HG02642 (cell line): ENCODE measurements around the gene MTUS2.

Experiments used
- ATAC-seq: cut with Tn5 transposase; IDR thresholded peaks from one replicate; pipeline ENCODE4 v1.9.1; 2021; ENCODE audit warnings: mild to moderate bottlenecking; ENCODE audit not compliant: unreplicated experiment, poor library complexity

Gene MTUS2

DNA sequence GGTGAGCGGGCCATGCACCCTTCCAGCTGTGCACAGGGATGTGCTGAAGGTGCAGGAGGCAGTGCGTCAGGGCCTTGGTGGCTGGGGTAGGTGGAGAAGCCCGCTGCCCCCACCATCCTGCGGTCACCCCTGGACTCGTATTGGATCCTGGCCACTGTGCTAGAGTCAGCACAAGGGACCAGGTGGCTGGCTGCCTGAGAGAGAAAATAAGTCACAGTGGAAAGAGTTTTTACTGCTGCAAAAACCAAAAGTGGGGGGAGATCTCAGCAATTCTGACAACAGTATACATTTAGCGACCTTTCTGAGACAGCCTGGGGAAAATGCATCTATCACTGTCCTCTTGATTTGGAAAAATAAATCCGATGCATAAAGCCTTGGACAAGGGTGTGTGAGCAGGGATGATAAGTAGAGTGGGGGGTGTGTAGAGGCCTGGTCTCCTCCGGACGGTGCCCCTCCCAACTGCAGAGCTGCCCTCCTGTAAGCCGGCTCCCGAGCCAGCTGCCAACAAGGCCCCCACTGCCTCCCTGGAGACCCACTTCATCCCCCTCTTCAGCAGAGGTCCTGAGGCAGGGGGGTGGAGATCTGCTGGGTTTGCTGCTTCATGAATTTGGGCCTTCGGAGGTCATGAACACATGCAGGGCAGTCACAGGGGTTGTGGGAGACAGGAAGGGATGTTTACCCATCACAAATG lies 691.1 kb downstream of the MTUS2 start:
- no peak for ATAC-seq

DNA sequence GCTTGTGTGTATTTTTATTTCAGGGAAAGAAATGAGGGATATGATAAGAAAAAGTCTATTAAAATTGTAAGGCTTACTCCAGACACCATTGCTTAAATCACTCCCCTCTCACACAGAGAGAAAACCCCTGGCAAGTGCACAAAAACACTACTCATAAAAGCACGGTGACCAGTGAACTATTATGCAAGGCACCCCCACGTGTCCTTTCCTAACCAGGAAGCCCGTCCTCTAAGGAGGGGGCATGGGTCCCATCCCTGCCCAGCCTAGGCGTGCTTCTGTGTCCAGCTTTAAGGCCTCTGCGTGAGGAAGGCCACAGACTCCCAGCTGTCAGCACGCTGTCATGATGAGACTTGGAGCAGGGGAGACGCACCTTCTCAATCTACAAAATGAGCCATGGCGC lies 691.8 kb downstream of the MTUS2 start:
- ATAC-seq: no peak

DNA sequence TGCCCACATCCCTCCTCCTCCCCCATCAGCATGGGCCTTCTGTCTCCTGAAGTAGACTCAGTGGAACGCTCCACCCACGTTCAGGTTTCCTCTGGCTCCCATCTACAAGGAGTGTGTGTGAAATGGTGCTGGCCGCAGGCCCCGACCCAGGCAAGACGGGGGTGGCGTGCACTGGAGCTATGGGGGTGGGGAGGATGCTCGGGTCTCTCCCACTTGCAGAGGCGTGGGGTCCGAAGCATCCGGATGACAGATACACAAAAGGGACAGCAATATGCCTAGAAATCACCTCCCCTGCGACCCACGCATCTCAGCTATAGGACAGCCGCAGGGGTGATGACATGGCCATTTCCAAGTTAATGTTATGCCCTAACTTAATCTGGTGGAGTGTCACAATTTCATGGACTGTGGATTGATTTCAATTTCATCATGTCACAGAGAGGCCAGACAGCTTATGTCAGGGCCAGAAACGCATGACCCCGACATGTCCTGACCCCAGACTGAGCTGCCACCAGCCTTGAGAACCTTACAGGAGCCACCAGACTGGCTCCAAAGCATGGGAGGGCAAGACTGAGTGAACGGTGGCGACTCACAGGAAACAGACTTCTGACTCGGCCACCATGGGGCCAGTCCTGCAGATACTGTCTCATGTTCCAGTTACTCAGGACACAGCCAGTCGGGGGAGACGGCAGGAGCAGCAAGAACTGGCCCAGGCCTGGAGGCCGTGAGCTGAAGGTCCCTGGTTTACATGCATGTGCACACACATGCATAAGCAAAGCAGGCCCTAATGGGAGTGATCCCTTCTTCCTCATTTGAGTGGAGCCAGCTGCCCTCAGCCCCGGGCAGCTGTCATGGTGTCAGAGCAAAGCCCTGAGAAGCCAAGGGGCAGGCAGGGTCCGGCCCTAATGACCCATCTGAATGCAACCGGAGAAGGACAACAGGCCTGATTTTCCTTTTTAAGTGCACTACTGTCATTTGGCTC lies 693.2 kb downstream of the MTUS2 start:
- no peak for ATAC-seq

DNA sequence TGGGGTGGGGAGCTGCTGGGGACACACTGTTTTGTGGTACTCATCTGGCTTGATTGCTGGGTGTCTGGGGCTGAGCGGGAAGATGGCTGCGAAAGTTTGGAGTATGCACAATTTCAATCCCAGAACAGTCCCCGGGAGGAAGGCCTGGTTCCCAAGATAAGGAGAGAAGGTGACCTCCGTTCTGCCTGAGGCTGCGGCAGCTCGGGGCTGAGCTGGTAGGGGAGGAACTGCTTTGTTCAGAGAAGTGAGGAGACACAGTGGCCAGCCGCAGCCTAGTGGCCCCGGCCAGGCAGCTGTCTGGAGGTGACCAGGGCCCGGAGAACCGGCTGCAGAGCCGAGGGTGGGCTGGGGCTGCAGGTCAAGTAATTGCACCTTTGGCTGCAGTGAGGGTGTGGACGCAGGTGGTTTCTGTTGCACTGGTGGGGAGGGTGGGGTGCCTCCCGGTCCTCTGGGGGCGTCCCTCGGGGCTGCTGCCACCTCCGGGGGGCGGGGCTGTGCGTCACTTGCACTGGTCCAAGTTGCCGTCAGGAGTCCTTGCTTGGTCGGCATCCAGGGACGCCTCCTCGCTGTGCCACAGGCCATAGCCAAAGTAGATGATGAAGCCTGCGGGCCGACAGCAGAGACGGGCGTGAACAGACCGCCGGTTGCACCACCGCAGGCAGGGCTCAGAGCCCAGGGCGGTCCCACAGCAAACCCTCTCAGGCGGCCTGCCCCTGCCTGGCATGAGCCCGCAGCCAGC lies 694.0 kb downstream of the MTUS2 start:
- ATAC-seq: no peak

DNA sequence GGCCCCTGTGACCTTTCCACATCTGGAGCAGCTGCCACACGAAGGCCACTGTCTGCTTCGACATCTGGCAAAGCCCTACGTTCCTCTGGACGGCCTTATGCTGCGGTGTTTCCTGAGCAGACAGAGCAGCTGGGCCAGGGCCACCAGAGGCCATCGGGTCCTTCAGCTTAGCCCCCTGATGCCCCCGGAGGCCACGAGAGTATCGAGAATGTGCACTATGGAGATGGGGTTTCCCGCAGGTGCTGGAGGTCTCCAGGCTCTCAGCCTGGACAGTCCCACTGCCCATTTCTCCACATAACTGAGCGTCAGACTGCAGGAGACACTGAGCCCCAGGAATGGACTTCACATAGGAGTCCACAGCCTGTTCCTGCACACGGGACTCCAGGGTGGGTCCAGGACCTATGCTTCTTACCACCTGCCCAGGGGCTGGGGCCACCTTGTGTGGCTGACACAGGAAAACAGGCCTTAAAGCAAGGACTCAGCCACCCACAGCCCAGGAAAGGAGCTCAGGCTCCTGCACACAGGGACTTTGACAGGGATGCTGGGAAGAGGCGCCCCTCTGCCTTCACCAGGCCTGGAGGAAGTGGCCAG lies 694.7 kb downstream of the MTUS2 start:
- no peak for ATAC-seq

DNA sequence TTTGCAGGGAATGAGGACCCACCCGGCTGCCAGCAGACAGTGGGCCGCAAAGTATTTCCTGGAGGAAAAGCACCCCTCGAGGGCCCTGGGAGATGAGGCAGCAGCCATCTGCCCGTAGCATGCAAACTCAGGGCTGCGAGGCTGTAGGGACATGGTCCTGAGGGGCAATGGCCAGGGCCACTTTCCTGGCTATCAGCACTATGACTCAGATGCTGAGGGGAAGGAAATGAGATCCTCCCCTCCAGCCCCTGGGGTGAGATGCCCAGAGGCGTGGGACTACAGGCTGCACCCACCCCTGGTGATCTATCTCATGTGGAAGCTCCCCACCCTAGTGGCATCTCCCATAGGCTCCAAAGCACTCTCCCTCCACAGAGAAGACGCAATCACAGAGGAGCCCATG lies 695.2 kb downstream of the MTUS2 start:
- no peak for ATAC-seq

DNA sequence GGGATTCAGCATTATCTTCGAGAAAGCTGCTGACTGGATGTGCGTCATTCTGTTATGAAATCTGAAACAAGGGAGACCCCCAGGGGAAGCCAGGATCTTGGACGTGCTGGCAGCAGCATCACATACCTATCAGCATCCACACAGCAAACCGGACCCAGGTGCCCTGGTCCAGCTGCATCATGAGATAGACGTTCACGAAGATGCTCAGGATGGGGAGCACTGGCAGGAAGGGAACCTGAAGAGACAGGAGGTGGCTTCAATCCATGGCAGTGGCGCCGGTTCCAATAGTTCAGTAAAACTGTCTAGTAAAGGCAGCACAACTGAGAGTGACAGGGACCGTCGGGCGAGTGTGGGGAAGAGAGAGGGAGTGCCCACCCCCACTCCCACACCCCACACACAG lies 695.9 kb downstream of the MTUS2 start:
- no peak for ATAC-seq

DNA sequence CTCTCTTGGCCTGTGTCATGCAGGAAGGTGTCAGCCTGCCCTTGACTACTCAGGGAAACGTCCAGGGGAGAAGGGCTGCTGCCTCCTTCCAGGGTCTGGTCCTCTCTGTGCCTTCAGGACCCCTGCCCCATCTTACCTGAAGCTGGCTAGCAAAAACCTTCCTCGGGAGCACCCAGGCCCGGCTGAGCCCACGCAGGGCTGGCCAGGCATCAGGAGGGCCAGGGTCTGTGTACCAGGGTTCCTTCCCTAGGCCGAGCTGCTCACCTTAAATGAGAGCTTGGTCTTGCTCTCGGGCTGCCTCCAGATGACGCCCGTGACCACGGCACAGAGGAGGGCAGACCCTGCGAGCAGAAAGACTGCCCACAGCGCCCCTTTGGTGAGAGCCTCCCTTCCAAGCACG lies 696.7 kb downstream of the MTUS2 start:
- ATAC-seq: no peak

DNA sequence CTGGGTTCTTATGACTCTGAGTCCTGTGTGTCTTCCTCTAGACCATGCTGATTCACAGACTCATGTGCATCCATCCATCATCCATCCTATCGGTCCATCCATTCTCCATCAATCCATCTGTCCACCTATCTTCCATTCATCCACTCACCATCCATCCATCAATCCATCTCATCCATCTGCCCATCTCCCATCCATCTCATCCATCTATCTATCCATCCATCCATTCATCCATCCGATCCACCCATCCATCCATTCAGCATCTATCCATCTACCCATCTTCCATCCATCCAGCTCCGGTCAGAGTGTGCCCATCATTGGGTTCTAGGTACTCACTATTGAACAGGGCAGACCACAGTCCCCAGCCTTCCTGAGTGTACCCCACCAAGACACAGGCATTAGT lies 699.8 kb downstream of the MTUS2 start:
- no peak for ATAC-seq

DNA sequence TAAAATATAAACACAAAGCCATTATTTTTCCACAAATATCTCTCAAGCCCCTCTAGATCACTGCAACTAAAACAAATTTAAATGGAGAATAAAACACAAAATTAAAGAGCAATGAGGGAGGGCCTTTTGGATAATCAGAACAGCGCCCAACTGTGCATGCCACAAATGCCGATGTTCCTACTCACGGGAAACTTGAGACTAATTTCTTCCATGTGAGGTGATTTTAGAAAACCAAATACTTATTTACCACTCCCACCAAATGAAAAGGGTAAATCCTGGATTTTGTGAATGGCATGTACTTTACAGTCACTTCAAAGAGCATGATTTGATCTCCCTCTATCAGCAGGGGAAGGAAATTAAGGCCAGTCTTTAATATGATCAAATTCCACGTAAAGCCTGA lies 700.5 kb downstream of the MTUS2 start:
- ATAC-seq: no peak

DNA sequence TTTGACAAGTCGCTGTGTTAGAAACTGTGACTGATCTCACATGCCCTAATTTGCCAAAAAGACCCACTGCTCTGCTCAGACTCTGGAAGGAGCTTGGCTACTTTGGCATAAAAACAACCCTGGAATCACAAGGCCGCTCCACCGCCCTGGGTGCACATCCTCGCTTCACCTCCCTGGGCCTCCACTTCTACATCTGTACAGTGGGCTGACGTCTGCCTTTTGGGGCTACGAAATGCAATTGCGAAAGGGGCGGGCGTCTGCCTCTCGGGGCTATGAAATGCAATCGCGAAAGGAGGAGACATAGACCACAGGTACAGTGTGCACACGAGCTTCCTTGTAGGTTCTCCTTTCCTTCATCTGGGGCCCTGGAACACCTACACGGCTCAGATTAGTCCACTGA lies 701.2 kb downstream of the MTUS2 start:
- no peak for ATAC-seq

DNA sequence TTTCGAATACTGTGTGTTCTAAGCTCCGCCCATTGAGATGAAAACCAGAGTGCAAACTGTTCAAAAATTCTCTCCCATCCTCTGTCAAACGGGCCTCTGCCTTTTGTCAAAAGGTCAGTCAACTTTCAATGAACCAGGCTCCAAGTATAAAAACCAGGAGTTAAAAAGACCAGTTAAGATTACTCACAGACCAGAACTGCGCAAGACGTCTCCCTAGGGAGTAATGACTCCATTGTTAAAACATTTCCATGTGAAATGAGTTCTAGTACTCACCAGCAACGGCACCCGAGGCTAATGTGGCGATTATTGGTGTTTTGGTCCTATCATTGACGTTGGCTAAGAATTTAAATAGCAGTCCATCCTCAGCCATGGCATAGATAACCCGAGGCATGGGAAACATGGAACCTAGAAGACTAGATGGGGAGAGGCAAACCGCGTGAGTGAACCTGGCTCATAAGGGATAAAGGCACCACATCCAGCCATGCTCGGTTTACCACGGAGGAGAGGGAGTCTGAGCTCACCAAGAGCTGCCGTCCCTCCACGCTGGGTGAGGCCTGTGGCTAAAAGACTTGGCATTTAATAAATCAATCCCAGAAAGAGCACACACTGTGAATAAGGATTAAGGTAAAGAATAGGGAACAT lies 702.0 kb downstream of the MTUS2 start:
- no peak for ATAC-seq

DNA sequence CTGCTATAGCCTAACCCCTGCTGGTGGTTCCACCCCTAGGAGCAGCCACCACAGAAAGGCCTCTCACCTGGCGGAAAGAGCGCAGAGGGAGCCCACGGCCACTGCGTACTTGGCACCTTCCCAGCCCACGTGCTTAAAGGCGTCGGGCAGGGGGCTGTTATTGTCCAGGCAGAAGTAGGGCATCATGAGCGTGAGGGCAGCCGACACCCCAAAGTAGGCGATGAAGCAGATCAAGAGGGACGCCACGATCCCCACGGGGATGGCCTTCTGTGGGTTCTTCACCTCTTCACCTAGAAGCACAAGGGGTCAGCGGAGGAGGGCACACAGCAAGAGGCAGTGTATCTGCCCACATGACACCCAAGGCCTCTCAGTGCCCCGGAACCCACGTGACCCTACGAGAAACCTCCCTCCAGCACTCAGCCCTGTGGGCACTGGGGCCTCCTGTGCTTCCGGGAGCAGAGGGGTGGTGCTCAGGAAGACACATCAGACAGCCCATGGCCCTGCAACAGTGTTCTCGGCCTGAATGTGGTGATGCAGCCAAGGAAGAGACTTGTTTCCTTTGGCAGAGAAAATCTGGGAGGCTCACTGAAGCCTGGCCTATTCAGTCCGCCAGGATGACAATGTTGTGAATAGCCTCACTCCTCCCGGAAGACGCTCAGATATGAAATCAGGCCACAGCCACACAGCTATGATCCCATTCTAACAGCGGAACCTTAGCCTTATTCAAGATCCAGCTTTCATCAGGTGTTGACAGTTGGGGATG lies 703.2 kb downstream of the MTUS2 start:
- no peak for ATAC-seq

DNA sequence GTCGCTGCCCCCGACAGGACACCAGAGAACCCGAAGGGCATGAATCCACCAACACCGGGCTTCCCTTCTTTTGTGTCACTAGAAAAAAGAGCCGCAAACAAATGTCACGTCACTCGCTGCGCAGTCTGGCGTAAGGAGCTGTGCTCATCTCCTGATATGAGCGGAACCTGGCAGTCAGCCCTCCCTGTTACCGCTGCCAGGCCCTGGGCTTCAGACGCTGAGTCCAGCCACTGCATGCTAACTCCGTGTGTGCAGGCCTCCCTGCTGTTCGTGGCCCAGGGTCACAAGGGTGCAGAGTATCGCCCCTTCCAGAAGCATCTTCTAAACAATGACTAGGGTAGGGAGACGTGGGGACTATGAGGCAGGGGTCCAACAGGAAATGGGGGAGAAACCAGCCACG lies 704.0 kb downstream of the MTUS2 start:
- no peak for ATAC-seq

DNA sequence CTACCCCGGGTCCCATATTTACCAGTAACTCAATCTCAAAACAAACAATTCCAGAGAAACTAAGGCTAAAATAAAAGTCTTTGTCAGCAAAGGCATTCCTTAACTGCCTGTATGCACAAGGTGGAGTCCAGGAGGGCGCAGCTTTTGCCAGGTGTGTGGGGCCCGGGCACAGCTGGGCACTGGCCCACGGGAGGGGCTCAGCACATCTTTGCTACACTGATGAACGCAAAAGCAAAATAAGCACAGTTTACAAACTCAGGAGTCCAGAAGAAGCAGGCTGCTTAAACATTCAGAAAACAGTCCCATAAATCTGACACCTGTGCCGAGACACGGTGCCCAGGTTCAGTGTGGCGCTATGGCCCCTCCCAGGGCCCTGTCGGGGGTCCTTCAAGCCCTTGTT lies 704.5 kb downstream of the MTUS2 start:
- ATAC-seq: no peak

DNA sequence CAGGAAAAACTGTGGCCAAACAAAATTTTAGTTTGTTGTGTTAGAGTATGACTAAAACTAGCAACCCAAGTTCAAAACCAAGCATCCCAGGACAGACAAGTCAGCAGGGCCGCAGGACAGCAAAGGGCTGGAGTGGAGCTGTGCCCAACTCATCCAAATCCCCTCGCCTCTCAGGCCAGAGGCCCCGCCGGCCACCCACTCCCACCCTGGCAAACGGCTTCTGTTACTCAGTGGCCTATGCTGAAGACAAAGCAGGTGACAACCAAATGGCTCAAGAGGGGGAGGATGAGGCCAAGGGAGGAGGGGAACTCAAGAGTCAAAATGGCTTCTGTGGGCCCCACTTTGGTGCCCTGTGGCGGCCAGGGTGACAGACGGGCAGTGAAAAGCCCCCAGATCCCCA lies 705.6 kb downstream of the MTUS2 start:
- ATAC-seq: no peak

DNA sequence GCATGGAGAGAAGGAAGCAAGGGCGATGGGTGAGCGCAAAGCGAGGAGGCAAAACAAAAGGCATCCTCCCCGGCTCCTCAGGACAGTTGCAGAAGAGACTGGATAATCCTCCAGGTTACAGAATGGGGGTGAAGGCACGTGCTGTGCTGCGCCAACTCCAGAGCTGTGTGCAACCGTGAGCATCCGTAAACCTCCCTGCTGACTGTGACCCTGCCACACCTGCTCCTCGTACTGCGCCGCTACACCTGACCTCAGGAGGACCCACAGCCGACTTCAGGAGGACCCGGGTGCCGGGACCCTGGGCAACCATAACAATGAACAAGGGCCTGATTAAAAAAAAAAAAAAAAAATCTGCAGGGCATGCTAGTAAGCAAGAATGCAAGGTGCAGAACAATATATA lies 706.6 kb downstream of the MTUS2 start:
- no peak for ATAC-seq

DNA sequence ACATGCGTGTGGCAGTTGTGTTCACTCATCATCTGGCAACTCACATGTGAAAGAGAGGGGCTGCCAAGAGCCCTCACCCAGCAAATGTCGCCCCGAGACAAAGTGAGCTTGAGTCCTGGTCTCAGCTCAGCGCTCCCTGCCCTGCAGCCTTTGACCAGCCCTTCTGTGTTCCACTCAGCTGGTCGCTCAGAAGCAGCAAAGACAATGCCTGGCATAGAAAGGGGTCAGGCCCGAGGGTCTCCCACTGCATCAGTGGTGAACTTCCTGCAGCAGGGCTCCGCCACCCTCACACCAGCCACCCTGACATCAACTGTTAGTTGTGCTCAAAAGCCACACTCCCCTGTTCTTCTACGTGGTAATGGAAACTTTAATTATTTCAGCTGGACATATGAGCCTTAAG lies 707.4 kb downstream of the MTUS2 start:
- no peak for ATAC-seq

DNA sequence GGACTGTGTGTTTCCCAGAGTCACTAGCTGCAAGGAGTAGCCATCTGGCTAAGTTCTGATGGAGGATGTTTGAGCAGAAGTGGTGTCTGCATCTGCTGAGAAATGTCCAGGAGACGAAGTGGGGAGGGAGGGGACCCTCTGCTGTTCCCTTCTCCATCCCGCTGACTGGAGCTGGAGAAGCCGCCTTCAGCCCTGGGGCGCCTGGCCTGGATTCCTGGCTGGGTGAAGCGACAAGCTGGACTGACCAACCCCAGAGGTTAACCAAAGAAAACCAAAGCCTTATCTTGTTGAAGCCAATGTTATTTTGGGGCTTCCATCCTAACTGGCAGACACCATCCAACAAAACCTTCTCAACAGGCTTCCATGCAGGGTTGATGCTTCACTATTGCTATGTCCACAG lies 707.8 kb downstream of the MTUS2 start:
- ATAC-seq: no peak
